Activated naive CD4-positive, alpha-beta T cell treated with anti-CD3 and anti-CD28 coated beads, Interleukin-2, amount 50 U/mL, for 72 hours (primary cell): ENCODE data around the gene TEX52. TPM values are rescaled to one million over a fixed set of nuclear protein-coding genes. Genes with fewer than 3 reads are reported as not detected.
"Not testable (repeated sequence)": the region's sequence is repeated elsewhere in the genome, so short reads cannot be mapped to it uniquely, and the experiment has no call there.

ENCODE experiments used
- ATAC-seq, 2 donors: fragments of 150-1000 bp; cut with Tn5 transposase; 2 replicates each; pipeline ENCODE4 v1.10.0; 2021; ENCODE audit warnings: mild to moderate bottlenecking in 2 of 2, moderate library complexity in 2 of 2
- DNase-seq, 2 donors: peaks; one replicate each; pipeline ENCODE4 v3.0.0; 2021 to 2022; ENCODE audit warnings: low spot score in 2 of 2
- H3K27ac Mint-ChIP-seq, 2 donors: one replicate each; pipeline ENCODE4 v1.8.0; 2022; ENCODE audit warnings: mild to moderate bottlenecking in 2 of 2, mixed read lengths in 2 of 2
- H3K36me3 Mint-ChIP-seq, 2 donors: one replicate each; pipeline ENCODE4 v1.8.0; 2022; ENCODE audit warnings: mixed read lengths in 2 of 2
- H3K9me3 Mint-ChIP-seq, 2 donors: one replicate each; pipeline ENCODE4 v1.8.0; 2022; ENCODE audit warnings: mixed read lengths in 2 of 2
- total RNA-seq, 2 donors: library from RNA; stranded (reverse); gene quantifications; one replicate each; pipeline ENCODE4 v1.2.3, GENCODE V29; 2022

The TEX52 gene
- total RNA-seq, 2 donors from 2014 or later, result 0.20 to 0.43 TPM

DNA sequence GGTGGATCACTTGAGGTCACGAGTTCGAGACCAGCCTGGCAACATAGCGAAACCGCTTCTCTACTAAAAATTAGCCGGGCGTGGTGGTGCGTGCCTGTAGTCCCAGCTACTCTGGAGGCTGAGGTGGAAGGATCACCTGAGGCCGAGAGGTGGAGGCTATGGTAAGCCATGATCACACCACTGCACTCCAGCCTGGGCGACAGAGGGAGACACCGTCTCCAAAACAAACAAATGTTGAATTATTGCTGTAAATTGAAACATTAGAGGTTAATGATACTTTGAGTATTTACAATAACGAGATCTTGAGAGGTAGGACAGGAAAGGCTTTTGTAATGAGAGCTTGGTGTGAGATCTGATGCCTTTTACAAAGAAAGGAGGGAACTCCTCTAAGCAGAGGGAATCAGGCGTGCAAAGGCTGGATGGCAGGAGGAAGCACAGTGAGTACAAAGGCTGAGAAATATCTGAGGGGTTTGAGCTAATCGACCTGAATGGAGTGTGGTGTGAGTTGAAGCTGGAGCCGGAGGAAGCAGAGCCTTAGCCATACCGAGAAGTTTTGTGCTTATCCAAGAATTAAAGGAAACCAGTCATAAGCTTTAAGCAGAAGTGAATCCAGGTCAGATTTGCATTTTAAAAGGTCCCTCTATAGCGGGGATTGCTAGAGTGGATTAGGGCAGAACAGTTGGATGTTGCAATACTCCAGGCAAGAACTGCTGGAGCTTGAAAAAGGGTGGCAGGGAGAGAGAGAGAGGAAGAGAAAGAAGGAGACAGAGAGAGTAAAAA lies 21.3 kb upstream of the TEX52 start:
- no peak for ATAC-seq
- H3K27ac Mint-ChIP-seq, result peak overlapping the region; percentile 96 to 99
- H3K36me3 Mint-ChIP-seq, result peaks cover 31 to 37% of the 10 kb centered on the region in 2 donors
- no peaks in the 10 kb centered on the region for H3K9me3 Mint-ChIP-seq
- DNase-seq, result no peak

- ATAC-seq (peak; percentile 86 to 88), DNase-seq (peak; percentile 82 to 90)
- H3K9me3 Mint-ChIP-seq, result no peaks in the 10 kb centered on the region
- H3K36me3 Mint-ChIP-seq, result peaks cover 31 to 37% of the 10 kb centered on the region in 2 donors
- H3K27ac Mint-ChIP-seq, result peak within 1 kb of the TSS; percentile 96 to 99
These were observed 20.5 kb upstream of the TEX52 start, which contains the start of the genes FOXM1 and RHNO1 for GRCh38 chr12:2877047-2877952. Gene FOXM1 (minus strand): TSS chr12:2877174. CDS start chr12:2874478, 2,696 bp downstream. Gene RHNO1 (plus strand): TSS chr12:2877223. CDS start chr12:2885367, 8,144 bp downstream.

GRCh38 chr12:2876431-2877046 lies 19.7 kb upstream of the TEX52 start:
- Mint-ChIP-seq H3K36me3 (peaks cover 36 to 43% of the 10 kb centered on the region in 2 donors), H3K9me3 (no peaks in the 10 kb centered on the region), H3K27ac (peak overlapping the region; percentile 96 to 97)
- DNase-seq, result peak in 1 of 2 donors; percentile 46
- ATAC-seq, result peak; percentile 67 to 74

DNA sequence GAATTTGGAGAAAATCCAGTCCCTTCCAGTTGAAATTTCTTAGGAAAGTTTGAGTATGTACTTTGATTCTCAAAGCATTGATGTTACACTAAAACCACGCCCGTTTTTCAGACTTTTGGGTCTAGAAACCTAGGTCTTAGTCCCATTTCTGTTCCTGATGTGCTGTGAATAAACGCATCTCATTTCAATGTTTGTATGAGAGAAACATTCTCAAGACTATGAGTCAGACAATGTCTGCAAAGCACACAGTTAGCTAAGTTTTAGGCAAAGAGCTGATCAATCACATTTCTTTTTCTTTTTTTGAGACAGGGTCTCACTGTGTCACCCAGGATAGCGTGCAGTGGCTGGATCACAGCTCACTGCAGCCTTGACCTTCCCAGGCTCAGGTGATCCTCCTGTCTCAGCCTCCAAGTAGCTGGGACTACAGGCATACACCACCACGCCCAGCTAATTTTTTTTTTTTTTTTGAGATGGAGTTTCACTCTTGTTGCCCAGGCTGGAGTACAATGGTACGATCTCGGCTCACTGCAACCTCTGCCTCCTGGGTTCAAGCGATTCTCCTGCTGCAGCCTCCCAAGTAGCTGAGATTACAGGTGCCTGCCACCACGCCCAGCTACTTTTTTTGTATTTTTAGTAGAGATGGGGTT lies 12.3 kb upstream of the TEX52 start:
- peaks cover 27 to 33% of the 10 kb centered on the region in 2 donors for H3K36me3 Mint-ChIP-seq
- H3K27ac Mint-ChIP-seq, result peak overlapping the region; percentile 36 to 59
- ATAC-seq, DNase-seq, H3K9me3 Mint-ChIP-seq: not testable (repeated sequence)

GRCh38 chr12:2864198-2864597 lies 7.4 kb upstream of the TEX52 start:
- DNase-seq (no peak), ATAC-seq (no peak)
- Mint-ChIP-seq H3K9me3 (no peaks in the 10 kb centered on the region), H3K27ac (peak overlapping the region in 1 of 2 donors; percentile 31), H3K36me3 (peaks cover 24 to 39% of the 10 kb centered on the region in 2 donors)

DNA sequence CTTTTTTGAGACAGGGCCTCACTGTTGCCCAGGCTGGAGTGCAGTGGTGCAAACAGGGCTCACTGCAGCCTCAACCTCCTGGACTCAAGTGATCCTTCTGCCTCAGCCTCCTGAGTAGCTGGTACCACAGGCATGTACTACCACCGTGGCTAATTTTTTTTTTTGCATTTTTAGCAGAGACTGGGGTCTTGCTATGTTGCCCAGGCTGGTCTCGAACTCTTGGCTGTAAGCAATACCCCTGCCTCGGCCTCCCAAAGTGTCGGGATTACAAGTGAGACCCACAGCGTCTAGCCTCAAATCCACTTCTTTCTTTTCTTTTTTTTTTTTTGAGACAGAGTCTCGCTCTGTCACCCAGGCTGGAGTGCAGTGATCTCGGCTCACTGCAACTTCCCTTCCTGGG lies 6.6 kb upstream of the TEX52 start:
- H3K27ac Mint-ChIP-seq, result peak overlapping the region in 1 of 2 donors; percentile 31
- ATAC-seq, H3K9me3 Mint-ChIP-seq, DNase-seq: not testable (repeated sequence)
- peaks cover 24 to 44% of the 10 kb centered on the region in 2 donors for H3K36me3 Mint-ChIP-seq

- no peak for DNase-seq
- Mint-ChIP-seq H3K9me3 (no peaks in the 10 kb centered on the region), H3K27ac (no peak overlapping the region), H3K36me3 (peaks cover 24 to 44% of the 10 kb centered on the region in 2 donors)
- no peak for ATAC-seq
These were observed 6.0 kb upstream of the TEX52 start for GRCh38 chr12:2862876-2863275.

GRCh38 chr12:2860170-2860569 lies 3.3 kb upstream of the TEX52 start:
- Mint-ChIP-seq H3K36me3 (peaks cover 10 to 30% of the 10 kb centered on the region in 2 donors), H3K27ac (no peak overlapping the region), H3K9me3 (no peaks in the 10 kb centered on the region)
- no peak for ATAC-seq
- DNase-seq, result no peak

DNA sequence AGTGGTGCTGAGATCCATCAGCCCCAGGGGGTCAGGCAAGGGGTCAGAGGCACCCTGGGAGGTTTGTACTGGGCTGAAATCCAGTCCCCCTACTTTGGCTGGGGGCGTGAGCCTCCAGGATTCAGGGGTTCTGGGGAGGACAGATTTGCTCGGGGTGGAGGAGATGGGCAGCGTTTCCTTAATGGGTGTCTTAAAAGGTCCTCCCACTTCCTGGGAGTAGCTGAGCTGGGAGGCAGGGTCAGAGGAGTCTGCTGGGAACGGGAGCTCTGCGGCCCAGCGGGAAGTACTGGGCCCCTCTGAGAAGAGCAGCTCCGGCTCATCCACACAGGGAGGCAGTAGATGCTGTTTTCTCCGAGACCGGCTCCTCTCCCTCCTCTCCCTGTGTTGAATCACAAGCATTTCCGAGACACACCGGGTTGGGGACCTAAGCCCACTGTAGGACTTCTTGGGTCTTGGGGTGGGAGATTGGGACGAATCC lies 2.1 kb upstream of the TEX52 start:
- Mint-ChIP-seq H3K27ac (peak overlapping the region in 1 of 2 donors; percentile 41), H3K36me3 (peaks cover 2 to 22% of the 10 kb centered on the region in 2 donors), H3K9me3 (no peaks in the 10 kb centered on the region)
- ATAC-seq (no peak), DNase-seq (no peak)

DNA sequence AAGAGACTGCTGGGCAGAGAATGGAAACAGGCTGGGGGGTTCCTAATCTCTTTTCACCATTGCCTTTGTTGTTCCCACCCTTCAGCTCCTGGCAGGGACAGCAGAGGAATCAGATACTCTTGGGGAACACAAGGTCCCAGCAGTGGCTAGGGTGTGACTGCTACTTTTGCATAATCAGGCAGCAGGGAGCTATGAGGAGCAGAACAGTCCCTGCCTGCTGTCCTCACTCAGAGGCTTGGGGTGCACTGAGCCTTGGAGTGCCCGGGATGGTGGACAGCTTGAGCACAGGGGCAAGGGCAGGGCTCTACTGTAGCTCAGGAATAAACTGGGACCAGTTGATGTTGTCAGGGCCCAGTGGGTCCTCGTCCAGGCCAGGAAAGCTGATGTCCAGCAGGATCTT lies 1.5 kb upstream of the TEX52 start:
- DNase-seq (no peak), ATAC-seq (no peak)
- no peaks in the 10 kb centered on the region for H3K9me3 Mint-ChIP-seq
- peak overlapping the region in 1 of 2 donors; percentile 22 for H3K27ac Mint-ChIP-seq
- H3K36me3 Mint-ChIP-seq, result peaks cover 0 to 19% of the 10 kb centered on the region in 2 donors

- H3K27ac Mint-ChIP-seq, result peak overlapping the region in 1 of 2 donors; percentile 73
- DNase-seq (no peak), ATAC-seq (no peak)
- no peaks in the 10 kb centered on the region for H3K9me3 Mint-ChIP-seq
- H3K36me3 Mint-ChIP-seq, result peaks cover 0 to 19% of the 10 kb centered on the region in 2 donors
These were observed 737 bp upstream of the TEX52 start for GRCh38 chr12:2857576-2857975.

GRCh38 chr12:2856051-2856450 lies 788 bp downstream of the TEX52 start:
- Mint-ChIP-seq H3K9me3 (no peaks in the 10 kb centered on the region), H3K36me3 (peaks cover 0 to 19% of the 10 kb centered on the region in 2 donors), H3K27ac (peak overlapping the region; percentile 5 to 50)
- ATAC-seq (peak; percentile 22 to 36), DNase-seq (no peak)

GRCh38 chr12:2855546-2855945 lies 1.3 kb downstream of the TEX52 start:
- Mint-ChIP-seq H3K36me3 (peaks cover 0 to 19% of the 10 kb centered on the region in 2 donors), H3K9me3 (no peaks in the 10 kb centered on the region), H3K27ac (peak overlapping the region; percentile 5 to 50)
- DNase-seq (no peak), ATAC-seq (no peak)

DNA sequence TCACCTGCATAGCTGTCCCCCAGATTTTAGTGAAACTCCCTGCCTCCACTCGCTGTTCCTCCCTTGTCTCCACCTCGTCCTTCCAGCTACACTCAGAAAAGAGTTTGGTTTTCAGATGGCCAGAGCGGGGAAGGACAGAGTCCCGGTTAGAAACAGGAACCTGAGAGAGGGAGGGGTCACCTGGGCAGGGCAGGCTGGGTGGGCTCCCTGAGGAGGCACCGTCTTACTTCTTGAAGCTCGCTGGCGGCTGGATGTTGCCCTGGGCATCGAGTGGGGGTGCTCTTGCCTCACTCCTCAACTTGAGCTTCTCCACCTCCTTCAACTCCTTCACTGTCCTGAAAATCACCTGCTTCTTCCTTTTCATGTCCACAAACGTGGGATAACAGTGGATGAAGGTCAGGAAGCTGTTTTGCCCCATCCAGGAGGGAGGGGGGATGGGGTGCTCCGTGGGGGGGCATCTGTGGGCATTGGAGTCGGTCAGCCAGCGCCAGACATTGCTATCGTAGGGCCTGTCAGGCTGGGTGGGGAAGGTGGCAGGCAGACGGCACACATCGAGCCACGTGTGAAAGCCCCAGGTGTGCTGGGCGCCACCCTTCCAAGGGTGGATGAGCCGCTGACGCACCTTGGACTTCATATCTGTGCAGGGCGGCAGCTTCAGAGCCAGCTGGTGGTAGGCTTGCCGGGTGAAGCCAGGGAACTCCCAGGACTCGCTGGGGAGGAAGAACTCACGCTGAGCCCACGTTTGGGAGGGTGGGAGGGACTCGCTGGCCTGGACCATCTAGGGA lies 2.0 kb downstream of the TEX52 start:
- Mint-ChIP-seq H3K9me3 (no peaks in the 10 kb centered on the region), H3K36me3 (peaks cover 0 to 12% of the 10 kb centered on the region in 2 donors), H3K27ac (peak overlapping the region in 1 of 2 donors; percentile 37)
- no peak for ATAC-seq
- no peak for DNase-seq

DNA sequence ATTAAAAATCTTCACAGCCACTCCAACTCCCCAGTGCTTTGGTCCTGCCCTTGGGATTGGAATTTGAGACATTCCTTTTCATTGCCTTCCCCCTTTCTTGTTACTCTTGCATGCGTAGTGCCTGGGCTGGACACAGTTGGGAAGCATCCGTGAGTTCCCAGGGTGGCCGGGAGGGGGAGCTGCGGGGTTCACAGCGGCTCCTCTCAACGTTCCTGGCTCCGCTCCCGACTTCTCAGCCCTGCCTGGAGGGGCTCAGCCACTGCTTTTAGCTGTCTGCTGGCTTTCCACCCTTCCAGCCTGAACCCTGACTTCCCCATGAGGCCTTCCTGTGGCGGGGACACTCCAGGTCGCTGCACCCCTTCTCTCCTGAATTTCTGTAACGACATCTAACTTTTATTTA lies 3.2 kb downstream of the TEX52 start:
- ATAC-seq, result peak; percentile 52 to 75
- DNase-seq, result peak in 1 of 2 donors; percentile 64
- H3K27ac Mint-ChIP-seq, result peak overlapping the region in 1 of 2 donors; percentile 54
- peaks cover 0 to 3% of the 10 kb centered on the region in 2 donors for H3K36me3 Mint-ChIP-seq
- H3K9me3 Mint-ChIP-seq, result no peaks in the 10 kb centered on the region
